Caki2 (cell line): ENCODE results near the gene COMMD6. TPM values are rescaled to one million over a fixed set of nuclear protein-coding genes. Genes with fewer than 3 reads are reported as not detected.

Experiments used
- DNase-seq: peaks from one replicate; pipeline ENCODE4 v3.0.0-alpha.2; 2015; ENCODE audit warnings: low read depth
- in situ Hi-C: cut with HindIII; loops from 2 replicates; pipeline ENCODE4 v1.10.0; 2016; ENCODE audit warnings: low sequenced_read_pairs, low pct_unique_long_range_greater_than_20kb, mixed read lengths
- total RNA-seq: library from RNA; depleted of rRNA; stranded (reverse); fragments of >200 nt; shearing (Covaris generic); gene quantifications from 2 replicates; pipeline ENCODE4 v1.2.3, GENCODE V29; 2014; ENCODE audit warnings: low replicate concordance; rRNA removed

The COMMD6 gene
- total RNA-seq, 1 experiment from 2014 or later = 107 TPM

DNA sequence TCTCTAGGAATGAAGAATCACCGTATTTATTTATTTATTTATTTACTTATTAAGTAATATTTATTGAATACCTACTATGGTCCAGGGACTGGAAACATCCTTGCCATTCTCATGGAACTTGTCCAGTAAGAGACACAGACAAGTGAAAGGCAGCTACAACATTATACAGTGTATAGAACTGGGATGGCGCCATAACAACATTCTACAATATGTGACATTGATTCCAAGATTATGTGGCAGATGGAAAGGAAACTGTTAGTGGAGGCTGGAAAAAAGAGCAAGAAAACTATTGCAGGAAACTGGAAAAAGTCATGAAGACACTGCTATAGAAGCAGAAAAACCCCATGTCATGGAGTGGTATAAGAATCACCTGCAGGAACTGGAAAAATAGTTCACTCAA, 46.3 kb downstream of the COMMD6 start:
- in situ Hi-C loops = no loop called here
- no peak for DNase-seq

DNA sequence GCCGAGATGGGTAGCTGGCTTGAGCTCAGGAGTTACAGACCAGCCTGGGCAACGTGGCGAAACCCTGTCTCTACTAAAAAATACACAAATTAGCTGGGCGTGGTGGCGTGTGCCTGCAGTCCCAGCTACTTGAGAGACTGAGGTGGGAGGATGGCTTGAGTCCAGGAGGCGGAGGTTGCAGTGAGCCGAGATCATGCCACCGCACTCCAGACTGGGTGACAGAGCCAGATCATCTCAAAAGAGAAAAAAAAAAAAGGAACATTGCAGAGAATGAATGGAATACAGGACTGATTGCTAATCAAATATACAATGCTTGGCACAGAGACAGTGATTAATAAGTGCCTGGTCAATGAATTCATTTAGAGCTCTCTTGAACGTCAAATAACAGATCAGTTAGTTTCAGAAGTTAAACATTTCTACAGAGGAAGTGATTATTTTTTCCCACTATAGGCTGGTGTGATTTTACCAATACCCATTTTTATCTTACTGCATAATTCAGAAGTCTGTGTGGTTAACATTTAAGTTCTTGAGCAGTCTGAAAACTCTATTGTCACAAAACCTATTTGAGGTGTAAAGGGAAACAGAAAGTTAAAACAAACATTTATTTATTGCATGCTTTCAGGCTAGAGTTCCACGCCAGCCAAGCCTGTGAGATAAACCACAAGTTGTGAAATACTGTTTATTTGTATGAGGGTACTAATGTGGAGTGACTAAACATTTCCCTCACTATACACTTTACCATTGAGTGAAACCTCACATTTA, 48.0 kb downstream of the COMMD6 start:
- DNase-seq = peak; percentile 54
- in situ Hi-C loops = no loop called here

DNA sequence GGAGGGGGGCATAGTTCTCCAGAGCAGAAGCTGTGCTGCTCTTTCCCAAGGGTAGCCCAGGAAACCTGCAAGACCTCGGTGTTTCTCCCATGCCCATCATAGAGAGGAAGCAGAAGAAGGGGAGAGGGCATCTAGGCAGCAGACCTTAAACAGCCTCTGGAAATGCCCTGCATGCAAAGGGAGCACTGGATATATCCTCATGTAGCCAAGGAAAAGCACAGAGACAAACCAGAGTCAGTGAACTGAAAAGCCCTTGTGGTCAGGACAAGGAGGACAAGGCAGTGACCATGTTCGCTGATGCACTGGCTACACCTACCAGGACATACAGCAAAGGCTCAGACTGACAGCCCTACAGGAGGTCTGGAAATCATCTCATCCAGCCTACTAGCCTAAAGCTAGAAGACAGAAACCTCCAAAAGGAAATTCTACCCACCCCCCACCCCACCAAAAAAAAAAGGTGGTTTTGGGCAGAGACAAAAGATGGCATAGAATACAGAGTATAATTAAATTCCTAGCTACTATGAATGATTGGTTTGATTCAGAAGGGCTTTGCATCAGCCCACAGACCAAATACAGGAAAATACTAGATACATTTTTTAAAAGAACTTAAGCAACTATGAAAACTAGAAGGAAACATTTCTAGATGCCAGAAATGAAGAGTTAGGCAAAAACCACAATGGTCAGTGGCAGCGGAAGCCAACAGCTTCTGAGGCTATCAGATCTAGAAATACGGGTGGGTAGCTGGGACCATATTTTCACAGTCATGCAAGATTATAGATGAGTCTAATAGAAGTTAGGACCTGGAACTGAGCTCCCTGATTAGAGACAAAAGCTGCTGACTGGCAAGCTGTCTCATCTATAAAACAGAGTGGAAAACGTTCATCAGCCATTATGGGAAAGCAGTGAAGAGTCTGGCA, 51.2 kb downstream of the COMMD6 start:
- in situ Hi-C loops = no loop called here
- peak; percentile 72 for DNase-seq

DNA sequence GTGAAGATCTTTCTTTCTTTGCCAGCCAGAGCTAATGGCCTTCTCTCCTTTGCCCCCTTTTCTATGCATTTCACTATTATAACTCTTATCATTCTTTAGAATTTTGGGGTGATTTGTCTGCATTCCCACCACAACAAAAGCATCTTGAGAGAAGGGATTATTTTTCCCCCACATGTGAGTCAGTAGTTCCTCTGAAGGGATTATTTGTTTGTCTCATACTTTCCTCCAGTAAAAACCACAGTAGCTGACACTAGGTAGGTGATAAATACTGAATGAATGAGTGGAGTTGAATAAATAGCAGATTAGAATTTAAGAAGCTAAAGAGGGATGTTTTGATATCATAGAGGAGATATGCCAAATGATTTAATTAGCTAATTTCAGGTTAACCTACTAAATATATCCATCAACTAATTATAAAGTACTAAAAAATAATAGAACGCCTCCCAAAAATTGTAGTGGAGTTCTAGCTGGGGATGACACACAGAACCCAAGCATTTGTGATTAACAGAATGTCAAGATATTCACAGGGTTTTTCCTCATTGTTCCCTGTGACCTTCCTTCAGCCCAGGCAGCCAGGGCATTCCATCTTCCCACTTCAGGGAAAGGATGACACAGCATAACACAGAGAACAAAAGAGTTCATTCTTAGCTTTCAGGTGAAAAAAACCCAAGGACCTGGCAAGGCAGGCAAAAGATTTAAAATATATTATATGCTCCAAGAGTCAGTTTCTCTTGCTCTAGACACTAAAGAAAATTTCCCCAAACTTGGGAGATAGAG, 52.2 kb downstream of the COMMD6 start:
- DNase-seq = peak; percentile 79
- in situ Hi-C loops = no loop called here

DNA sequence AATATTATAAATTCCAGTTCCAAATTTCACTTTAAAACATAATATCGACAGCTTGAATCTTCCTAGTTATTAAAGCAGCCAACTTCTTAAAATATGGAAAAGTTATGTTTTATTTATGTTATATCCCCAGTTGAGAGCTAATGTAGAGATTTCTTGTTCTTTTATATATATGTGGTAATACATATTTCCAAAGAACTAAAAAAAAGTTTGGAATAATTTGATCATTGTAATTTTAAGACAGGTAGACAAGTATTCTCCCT, 54.9 kb downstream of the COMMD6 start:
- DNase-seq = no peak
- in situ Hi-C loops = no loop called here

DNA sequence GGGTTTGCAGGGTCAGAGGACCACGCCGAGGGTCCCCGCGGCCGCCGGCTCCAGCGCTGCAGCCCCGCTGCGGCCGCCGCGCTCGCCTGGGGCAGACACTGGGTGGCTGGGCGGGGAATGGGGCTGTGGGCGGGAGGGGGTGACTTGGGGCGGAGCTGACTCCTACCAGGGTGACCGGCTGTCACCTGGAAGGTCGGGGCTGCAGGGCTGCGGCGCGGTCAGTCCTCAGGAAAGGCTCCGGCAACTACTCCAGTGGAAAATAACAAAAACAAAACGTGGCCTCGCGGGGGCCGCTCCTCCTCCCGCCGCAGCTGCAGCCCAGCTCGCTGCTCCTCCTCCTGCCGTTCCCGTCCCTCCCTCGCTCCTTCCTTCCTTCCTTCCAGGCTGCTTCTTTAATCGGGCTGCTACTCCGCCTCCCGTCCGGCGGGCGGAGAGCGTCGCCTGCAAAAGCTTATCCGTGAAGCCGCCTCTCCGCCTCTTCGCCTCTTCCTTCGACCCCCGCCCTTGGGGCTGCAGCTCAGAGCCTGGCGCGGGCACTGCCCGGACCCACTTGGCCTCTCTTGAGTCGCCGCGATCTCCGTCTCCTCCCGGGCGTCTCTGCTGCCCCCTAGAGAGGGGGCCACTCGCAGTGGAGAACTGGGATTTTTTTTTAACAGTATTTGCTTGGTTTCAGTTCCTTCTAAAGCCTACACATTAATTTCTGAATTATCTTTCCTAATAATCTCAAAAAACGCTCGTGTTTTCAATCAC, 55.4 kb downstream of the COMMD6 start, which contains the start of gene TBC1D4:
TBC1D4 (minus strand) TSS at position 100 of the 750 bp plus-strand sequence. CDS start 402 bp downstream, outside the sequence.
- in situ Hi-C loops = no loop called here
- peak; percentile 98 for DNase-seq

DNA sequence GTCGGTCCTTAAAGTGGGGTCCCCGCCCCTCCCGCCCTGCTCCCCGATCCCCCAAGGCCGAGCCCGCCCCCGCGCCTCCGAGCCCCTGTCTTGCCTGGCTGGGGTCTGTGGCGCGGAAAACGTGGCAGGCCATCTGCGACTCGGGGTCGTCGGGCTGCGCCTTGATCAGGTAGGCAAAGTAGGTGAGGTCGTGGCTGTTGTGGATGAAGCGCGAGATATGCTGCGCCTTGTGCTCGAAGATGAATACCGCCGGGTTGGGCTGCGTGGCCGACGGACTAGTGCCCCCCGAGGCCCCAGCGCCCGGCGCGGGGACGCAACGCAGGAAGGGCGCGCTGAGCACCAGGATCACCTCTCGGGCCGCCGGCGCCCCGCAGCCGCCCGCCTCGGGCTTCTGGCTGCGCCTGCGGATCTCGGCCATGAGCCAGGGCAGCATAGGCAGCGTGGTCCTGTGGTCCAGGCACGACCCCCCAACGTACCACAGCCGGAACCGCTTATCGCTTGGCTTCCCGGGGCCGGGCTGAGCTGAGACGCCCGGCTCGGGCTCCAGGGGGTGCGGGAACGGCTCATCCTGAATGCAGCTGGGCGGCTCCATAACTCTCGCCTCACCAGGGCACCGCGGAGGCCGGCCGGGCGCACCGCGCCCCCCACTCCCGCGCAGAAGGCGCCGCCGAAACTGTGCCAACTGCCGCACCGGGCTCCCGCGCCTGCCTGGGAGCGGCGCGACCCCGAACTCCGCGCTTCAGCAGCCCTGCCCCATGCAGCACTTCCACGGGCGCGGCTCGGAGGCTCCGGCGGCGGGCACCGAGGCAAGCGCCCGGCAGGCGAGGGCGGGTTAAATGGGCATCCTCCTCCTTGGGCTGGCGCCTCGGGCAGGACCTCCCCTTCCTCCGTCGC, 56.2 kb downstream of the COMMD6 start:
- DNase-seq = peak; percentile 59
- in situ Hi-C loops = no loop called here

DNA sequence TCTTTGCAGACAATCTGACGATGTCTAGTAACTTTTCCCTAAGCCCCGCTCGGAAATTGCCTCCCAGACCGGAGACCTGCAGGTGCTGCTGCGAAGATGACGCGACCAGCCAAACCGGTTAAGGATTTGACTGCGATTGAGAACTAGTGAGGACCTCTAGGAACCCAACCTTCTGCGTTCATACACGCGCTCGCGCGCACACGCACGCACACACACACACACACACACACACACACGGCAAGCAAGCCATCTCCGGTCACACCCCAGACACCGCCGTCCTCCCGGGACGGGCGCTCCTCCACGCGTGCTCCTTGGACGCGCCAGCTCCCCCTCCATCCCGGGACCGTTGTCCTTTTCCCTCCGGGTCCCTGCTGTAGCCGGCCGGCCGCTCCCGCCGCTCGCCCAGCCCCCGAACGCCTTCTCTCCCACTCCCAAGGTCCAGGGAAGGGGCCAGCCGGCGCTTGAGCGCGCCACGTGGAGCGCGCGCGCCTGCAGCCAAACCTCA, 56.9 kb downstream of the COMMD6 start:
- in situ Hi-C loops = no loop called here
- DNase-seq = peak; percentile 58

DNA sequence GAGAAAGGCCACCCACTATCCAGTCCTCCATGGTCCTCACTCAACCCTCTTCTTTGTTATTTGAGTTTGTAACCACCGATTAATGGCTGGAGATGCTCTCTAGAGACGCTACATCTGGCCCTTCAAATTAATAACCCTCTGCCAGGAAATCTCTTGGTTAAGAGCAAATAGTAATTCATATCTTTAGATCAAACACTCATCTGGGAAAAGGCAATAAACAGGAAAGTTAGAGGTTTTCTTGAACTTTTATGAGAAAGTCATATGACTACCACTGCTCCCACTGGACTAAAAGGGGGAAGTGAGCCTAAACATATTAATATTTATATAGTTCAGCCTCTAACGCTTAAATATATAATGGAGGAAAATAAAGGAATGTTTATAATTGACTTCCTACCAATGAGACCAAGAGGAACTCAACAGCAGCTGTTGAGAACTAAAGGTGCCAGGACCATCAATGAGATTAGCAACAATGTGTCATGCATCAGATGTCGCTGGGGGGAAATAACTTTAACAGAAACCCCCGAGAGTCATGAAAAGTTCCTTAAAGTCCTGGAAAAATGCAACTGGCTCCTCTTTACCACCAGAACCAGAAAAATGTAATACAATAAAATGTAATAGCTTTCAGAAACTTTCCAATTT, 58.4 kb downstream of the COMMD6 start:
- DNase-seq = no peak
- in situ Hi-C loops = no loop called here

DNA sequence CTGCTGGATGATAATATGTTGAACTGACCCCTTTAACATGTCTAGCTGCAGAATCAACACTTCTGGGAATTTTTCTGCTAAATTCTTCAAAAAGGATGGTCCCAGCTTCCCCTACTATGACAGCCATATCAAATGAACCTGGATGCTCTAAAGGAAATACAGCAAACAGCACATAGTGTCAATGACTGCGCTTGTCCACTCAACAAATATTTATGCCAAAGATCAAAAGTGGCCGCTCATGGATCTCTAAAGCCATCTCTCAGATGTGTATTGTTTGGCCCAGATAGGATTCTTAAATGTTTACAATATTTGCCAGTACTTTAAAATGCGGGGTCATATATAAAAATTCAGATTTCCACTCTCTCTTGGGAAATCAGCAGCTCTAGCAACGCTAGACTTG, 59.0 kb downstream of the COMMD6 start:
- in situ Hi-C loops = no loop called here

More for the DNA sequence above, 59.0 kb downstream of the COMMD6 start:
- no peak for DNase-seq

Other genes starting within 250 kb of the COMMD6 start
- gene TBC1D4, start 55.7 kb downstream of the COMMD6 start, total RNA-seq = 9.0 and 14.9 TPM in 2 replicates
- gene UCHL3, start 11.9 kb upstream of the COMMD6 start, total RNA-seq = 13.2 and 25.0 TPM in 2 replicates
- 9.3 and 15.9 TPM in 2 replicates for gene LMO7, start 98.5 kb upstream of the COMMD6 start, total RNA-seq